ENCODE results near the gene LTBP3.
A peak's percentile ranks its signal among the peaks of the same experiment; 100 is the strongest.

The LTBP3 gene

DNA sequence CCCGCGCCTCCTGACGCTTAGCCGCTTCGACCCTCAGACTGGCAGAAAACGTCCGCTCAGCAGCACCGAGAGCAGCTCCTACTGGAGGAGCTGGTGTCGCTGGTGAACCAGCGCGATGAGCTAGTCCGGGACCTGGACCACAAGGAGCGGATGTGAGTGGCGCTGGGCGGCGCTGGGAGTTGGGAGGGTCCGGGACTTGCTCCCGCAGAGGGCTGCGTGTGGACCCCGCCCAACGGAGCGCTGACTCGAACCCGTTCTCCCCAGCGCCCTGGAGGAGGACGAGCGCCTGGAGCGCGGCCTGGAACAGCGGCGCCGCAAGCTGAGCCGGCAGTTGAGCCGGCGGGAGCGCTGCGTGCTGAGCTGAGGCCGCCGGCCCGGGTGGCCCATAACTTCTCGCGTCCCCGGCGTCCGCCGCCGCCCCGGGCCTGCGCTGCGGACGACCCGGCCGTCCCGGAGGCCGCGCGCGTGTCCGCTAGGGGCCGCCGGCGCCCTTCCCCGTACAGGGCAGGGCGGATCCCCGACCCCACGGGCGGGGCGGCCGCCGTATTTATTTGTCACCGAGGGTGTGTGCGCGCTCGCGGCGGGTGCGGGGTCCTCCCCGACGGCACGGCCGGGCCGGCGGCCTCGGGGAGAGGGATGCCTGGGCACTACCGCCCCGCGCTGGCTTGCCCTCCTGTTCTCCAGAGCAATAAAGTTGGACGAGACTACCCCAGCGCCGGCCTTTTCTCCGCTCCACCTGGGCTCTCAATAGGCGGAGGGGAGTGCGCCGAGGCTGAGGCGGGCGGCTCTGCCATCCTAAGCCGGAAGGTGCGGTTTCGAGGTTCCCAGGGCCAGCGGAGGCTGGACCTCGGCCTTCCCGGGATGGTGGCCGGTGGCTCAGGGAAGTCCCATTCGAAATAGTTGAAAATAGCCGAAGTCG lies 34.0 kb upstream of the LTBP3 start:
- Histone ChIP-seq H3K36me3 (ENCODE audit: insufficient read depth, low read length) (no peaks in the 10 kb centered on the region), H3K9ac (ENCODE audit: low read depth, low read length) (peak overlapping the region; percentile 57), H3K9me3 (ENCODE audit: control insufficient read depth, insufficient read depth, low read length) (no peaks in the 10 kb centered on the region), H3K4me1 (ENCODE audit: insufficient read depth, low read length) (peaks cover 17% of the 10 kb centered on the region; the same call in 1 of the 2 replicates)

GRCh38 chr11:65590240-65590738 lies 32.1 kb upstream of the LTBP3 start:
- H3K4me1 ChIP-seq (ENCODE audit: insufficient read depth, low read length): peaks cover 21% of the 10 kb centered on the region; the same call in 1 of the 2 replicates
- H3K36me3 ChIP-seq (ENCODE audit: insufficient read depth, low read length): no peaks in the 10 kb centered on the region
- H3K9me3 ChIP-seq (ENCODE audit: control insufficient read depth, insufficient read depth, low read length): no peaks in the 10 kb centered on the region
- H3K9ac ChIP-seq (ENCODE audit: low read depth, low read length): no peak overlapping the region

DNA sequence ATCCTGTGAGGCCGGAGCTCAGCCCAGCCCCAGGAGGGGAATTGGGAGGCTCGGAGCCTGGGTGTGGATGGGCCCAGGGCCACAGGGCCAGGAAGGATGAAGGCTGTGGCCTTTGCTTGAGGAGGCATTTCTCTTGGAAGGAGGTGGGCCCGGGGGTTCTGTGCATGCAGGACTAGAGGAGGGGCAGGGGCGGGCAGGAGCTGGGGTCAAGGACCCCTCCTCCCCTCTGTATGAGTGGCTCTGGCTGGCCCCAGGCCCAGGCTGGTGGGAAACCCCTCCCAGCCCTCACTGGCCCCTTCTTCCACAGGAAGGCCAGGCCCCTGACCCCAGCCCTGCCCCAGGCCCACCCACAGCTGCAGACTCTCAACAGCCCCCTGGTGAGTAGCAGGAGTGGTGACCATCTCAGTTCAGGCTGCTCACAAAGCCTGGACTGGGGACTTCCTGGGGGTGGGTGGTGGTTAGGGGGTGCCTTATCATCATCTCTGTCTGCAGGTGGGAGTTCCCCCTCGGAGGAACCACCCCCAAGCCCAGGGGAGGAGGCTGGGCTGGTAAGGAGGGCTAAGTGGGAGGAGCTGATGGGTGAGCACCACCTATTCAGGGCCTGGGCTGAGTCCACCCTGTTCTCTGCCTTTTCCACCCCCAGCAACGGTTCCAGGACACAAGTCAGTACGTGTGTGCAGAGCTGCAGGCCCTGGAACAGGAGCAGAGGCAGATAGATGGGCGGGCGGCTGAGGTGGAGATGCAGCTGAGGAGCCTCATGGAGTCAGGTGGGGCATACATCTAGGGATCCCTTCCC lies 31.5 kb upstream of the LTBP3 start:
- Histone ChIP-seq H3K9ac (ENCODE audit: low read depth, low read length) (no peak overlapping the region), H3K36me3 (ENCODE audit: insufficient read depth, low read length) (no peaks in the 10 kb centered on the region), H3K9me3 (ENCODE audit: control insufficient read depth, insufficient read depth, low read length) (no peaks in the 10 kb centered on the region), H3K4me1 (ENCODE audit: insufficient read depth, low read length) (peaks cover 21% of the 10 kb centered on the region; the same call in 1 of the 2 replicates)

- no peaks in the 10 kb centered on the region for H3K36me3 ChIP-seq (ENCODE audit: insufficient read depth, low read length)
- no peak overlapping the region for H3K9ac ChIP-seq (ENCODE audit: low read depth, low read length)
These were observed 30.3 kb upstream of the LTBP3 start for GRCh38 chr11:65588199-65589054.

DNA sequence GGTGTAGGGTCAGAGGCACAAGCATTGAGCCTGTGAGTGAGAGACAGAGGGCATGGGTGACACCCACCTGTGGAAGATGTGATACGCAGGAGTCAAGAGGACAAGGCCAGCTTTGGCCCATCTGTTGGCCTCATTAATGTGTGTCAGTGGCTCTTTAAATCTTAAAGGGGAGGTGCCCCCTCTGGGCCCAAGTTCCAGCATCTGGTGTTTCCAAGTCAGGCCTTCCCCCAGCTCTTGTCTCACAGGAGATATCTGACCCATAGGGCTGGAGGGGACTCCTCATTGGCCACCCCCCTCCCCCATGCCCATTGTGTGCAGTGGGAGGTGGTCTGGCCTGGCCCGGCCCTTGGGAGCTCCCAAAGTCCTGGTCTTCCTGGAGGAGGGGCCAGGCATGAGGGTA lies 28.5 kb upstream of the LTBP3 start:
- Histone ChIP-seq H3K9ac (ENCODE audit: low read depth, low read length) (no peak overlapping the region), H3K9me3 (ENCODE audit: control insufficient read depth, insufficient read depth, low read length) (no peaks in the 10 kb centered on the region), H3K36me3 (ENCODE audit: insufficient read depth, low read length) (no peaks in the 10 kb centered on the region), H3K4me1 (ENCODE audit: insufficient read depth, low read length) (peaks cover 21% of the 10 kb centered on the region; the same call in 1 of the 2 replicates)

More at GRCh38 chr11:65588199-65589054, 30.3 kb upstream of the LTBP3 start:
- Histone ChIP-seq H3K4me1 (ENCODE audit: insufficient read depth, low read length) (peaks cover 21% of the 10 kb centered on the region; the same call in 1 of the 2 replicates), H3K9me3 (ENCODE audit: control insufficient read depth, insufficient read depth, low read length) (no peaks in the 10 kb centered on the region)

GRCh38 chr11:65586247-65586630 lies 28.1 kb upstream of the LTBP3 start:
- no peaks in the 10 kb centered on the region for H3K36me3 ChIP-seq (ENCODE audit: insufficient read depth, low read length)
- no peaks in the 10 kb centered on the region for H3K9me3 ChIP-seq (ENCODE audit: control insufficient read depth, insufficient read depth, low read length)
- peaks cover 21% of the 10 kb centered on the region; the same call in 1 of the 2 replicates for H3K4me1 ChIP-seq (ENCODE audit: insufficient read depth, low read length)
- no peak overlapping the region for H3K9ac ChIP-seq (ENCODE audit: low read depth, low read length)

DNA sequence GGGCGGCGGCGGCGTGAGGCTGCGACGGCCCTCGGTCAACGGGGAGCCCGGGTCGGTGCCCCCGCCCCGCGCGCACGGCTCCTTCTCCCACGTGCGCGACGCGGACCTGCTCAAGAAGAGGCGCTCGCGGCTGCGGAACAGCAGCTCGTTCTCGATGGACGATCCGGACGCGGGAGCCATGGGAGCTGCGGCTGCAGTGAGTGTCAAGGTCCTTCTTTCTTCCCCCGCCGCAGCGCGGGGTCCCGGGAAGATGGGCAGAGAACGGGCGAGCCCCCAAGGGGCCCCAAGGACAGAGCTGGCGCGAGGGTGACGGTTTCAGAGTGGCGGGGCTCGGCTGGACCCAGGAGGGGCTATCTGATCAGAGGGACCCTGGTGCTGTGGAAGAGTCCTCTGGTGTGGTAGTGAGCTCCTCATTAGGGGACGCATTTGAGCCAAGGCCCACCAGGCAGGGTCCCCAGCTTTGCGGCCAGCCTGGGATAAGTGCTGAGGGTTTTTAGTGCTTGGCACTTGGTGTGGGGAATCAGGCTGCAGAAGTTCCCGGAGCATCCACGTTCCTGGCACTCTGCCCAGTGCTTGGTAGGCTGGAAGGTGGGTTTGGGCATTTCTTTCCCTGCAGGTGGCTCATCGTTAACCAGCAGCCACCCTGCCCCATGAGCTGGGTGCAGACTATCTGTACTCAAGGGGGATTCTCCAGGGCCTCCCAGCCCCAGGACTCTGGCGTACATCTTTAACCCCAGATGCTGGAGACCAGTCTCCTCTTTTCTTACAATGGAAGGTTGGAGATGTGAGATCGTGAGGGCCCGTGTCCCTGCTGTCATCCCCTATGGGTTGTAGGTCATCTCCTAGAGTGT lies 27.5 kb upstream of the LTBP3 start:
- H3K9me3 ChIP-seq (ENCODE audit: control insufficient read depth, insufficient read depth, low read length): no peaks in the 10 kb centered on the region
- H3K9ac ChIP-seq (ENCODE audit: low read depth, low read length): no peak overlapping the region; the same call in 1 of the 2 replicates
- no peaks in the 10 kb centered on the region for H3K36me3 ChIP-seq (ENCODE audit: insufficient read depth, low read length)
- H3K4me1 ChIP-seq (ENCODE audit: insufficient read depth, low read length): peaks cover 21% of the 10 kb centered on the region; the same call in 1 of the 2 replicates

DNA sequence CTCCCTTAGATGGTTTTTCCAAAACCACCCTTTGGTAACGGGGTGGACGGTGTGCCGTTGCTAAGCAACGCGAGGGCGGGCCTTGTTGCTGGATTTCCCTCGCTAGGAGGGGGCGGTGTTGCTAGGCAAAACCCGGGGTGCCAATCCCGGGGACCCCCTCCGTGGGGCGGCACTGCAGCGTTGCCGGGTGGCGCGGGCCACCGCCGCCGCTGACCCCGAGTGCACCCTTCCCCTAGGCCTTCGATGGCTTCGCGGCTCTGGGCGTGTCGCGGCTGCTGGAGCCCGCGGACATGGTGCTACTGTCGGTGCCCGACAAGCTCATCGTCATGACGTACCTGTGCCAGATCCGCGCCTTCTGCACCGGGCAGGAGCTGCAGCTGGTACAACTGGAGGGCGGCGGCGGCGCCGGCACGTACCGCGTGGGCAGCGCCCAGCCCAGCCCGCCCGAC lies 26.6 kb upstream of the LTBP3 start:
- Histone ChIP-seq H3K9ac (ENCODE audit: low read depth, low read length) (peak overlapping the region; percentile 47; the same call in 1 of the 2 replicates), H3K9me3 (ENCODE audit: control insufficient read depth, insufficient read depth, low read length) (no peaks in the 10 kb centered on the region), H3K36me3 (ENCODE audit: insufficient read depth, low read length) (no peaks in the 10 kb centered on the region), H3K4me1 (ENCODE audit: insufficient read depth, low read length) (peaks cover 18% of the 10 kb centered on the region; the same call in 1 of the 2 replicates)

DNA sequence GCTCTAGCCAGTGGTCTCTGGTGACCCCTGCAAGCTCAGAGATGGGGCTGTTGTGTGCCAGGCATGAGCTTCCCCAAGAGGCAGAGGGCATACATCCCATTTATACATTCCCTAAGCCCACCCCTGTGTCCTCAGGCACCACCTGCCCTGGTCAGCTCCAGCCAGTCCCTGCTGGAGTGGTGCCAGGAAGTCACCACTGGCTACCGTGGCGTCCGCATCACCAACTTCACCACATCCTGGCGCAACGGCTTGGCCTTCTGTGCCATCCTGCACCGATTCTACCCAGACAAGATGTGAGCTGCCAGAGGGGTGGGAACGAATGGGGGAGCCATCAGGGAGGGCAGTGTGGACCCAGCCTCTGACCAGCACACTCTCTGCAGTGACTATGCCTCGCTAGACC lies 25.9 kb upstream of the LTBP3 start:
- Histone ChIP-seq H3K4me1 (ENCODE audit: insufficient read depth, low read length) (peaks cover 18% of the 10 kb centered on the region; the same call in 1 of the 2 replicates), H3K9me3 (ENCODE audit: control insufficient read depth, insufficient read depth, low read length) (no peaks in the 10 kb centered on the region), H3K9ac (ENCODE audit: low read depth, low read length) (no peak overlapping the region), H3K36me3 (ENCODE audit: insufficient read depth, low read length) (no peaks in the 10 kb centered on the region)

DNA sequence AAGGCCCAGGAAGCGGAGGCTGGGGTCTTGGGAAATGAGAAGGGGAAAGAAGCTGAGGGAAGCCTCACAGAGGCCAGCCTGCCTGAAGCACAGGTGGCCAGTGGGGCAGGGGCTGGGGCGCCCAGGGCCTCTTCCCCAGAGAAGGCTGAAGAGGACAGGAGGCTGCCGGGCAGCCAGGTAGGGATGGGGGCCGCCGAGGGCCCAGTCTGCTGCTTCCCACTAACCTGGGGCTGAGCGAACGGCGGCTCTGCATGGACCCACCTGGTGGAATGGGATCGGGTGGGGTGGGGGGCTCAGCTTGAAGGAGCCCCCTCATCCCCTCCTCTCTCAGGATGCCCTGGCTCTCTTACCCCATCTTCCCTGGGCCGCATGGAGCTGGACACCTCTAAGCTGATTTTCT lies 25.4 kb upstream of the LTBP3 start:
- peaks cover 18% of the 10 kb centered on the region; the same call in 1 of the 2 replicates for H3K4me1 ChIP-seq (ENCODE audit: insufficient read depth, low read length)
- H3K36me3 ChIP-seq (ENCODE audit: insufficient read depth, low read length): no peaks in the 10 kb centered on the region
- no peaks in the 10 kb centered on the region for H3K9me3 ChIP-seq (ENCODE audit: control insufficient read depth, insufficient read depth, low read length)
- H3K9ac ChIP-seq (ENCODE audit: low read depth, low read length): no peak overlapping the region

DNA sequence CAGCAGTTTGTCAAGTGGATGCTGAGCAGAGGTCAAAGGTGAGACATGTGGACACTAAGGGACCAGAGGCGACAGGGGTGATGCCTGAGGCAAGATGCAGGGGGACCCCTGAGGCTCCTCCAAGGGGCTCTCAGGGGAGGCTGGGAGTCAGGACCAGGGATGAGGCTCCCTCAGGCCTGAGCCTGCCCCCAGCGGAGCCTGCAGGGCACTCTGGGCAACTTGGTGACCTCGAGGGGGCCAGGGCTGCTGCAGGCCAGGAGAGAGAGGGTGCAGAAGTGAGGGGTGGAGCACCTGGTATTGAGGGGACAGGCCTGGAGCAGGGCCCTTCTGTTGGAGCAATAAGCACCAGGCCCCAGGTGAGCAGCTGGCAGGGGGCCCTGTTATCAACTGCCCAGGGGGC lies 23.8 kb upstream of the LTBP3 start:
- peaks cover 8% of the 10 kb centered on the region; the same call in 1 of the 2 replicates for H3K4me1 ChIP-seq (ENCODE audit: insufficient read depth, low read length)
- H3K36me3 ChIP-seq (ENCODE audit: insufficient read depth, low read length): no peaks in the 10 kb centered on the region
- H3K9me3 ChIP-seq (ENCODE audit: control insufficient read depth, insufficient read depth, low read length): no peaks in the 10 kb centered on the region
- H3K9ac ChIP-seq (ENCODE audit: low read depth, low read length): no peak overlapping the region

DNA sequence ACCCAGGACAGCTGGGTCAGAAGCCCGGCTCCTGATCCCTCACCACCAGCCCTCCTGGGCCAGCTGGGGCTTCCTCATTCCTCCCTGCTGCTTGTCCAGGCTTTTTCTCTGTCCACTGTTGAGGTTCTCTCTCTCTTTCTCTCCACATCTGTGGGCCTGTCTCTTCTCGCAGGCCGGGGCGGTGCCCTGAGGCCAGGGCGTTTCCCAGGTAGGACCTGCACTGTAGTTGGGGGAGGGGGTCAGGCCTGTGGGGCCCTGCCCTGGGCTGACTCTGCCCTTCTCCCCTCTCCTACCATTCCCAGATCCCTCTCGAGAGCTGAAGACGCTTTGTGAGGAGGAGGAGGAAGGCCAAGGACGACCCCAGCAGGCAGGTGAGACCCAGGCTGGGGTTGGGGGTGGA lies 22.6 kb upstream of the LTBP3 start:
- Histone ChIP-seq H3K9ac (ENCODE audit: low read depth, low read length) (no peak overlapping the region), H3K4me1 (ENCODE audit: insufficient read depth, low read length) (peaks cover 4% of the 10 kb centered on the region; the same call in 1 of the 2 replicates), H3K36me3 (ENCODE audit: insufficient read depth, low read length) (no peaks in the 10 kb centered on the region), H3K9me3 (ENCODE audit: control insufficient read depth, insufficient read depth, low read length) (no peaks in the 10 kb centered on the region)

Data from ES-I3 (cell line).